Ovary (tissue), 3 donors: Measurements from ENCODE around the gene MT1G.

ENCODE experiments used
- POLR2A ChIP-seq: fragments of 450-650 bp; IDR thresholded peaks from one replicate; pipeline ENCODE4 v1.6.1; 2017; ENCODE audit warnings: antibody characterized with exemption, mild to moderate bottlenecking, moderate library complexity
- TF ChIP-seq, protein P1 (sequence below), 3 donors: fragments of 450-650 bp in 2 of 3; fragments of 200-600 bp in 1 of 3; IDR thresholded peaks; one replicate each; pipeline versions ENCODE4 v1.5.1 to v1.8.0; 2016 to 2022; ENCODE audit warnings: antibody characterized with exemption in 3 of 3, mild to moderate bottlenecking in 1 of 3
- donor health status: DM: no; HTN: no; CAD: no.

DNA sequence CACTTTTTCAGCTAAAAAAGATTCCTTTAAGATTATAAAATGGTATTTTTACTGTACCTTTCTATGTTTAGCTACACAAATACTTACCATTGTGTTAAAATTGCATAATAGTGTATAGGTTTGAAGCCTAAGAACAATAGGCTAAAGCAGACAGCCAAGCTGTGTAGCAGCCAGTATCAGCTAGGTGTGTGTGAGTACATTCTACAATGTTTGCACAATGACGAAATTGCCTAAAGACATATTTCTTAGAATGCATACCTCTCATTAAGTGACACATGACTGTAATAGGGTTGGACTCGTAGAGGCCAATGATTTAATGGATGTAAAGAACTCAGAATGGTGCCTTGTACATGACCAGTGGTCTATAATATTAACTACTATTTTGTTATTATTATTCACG is 18.0 kb downstream of the MT1G start:
- TF ChIP-seq, protein P1, sequence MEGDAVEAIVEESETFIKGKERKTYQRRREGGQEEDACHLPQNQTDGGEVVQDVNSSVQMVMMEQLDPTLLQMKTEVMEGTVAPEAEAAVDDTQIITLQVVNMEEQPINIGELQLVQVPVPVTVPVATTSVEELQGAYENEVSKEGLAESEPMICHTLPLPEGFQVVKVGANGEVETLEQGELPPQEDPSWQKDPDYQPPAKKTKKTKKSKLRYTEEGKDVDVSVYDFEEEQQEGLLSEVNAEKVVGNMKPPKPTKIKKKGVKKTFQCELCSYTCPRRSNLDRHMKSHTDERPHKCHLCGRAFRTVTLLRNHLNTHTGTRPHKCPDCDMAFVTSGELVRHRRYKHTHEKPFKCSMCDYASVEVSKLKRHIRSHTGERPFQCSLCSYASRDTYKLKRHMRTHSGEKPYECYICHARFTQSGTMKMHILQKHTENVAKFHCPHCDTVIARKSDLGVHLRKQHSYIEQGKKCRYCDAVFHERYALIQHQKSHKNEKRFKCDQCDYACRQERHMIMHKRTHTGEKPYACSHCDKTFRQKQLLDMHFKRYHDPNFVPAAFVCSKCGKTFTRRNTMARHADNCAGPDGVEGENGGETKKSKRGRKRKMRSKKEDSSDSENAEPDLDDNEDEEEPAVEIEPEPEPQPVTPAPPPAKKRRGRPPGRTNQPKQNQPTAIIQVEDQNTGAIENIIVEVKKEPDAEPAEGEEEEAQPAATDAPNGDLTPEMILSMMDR (IDR thresholded peaks at IDR 0.05): no peak
- no peak for TF ChIP-seq POLR2A
